Transverse colon (tissue), 4 donors: ENCODE measurements around the gene MAGI2.

Source experiments
- EP300 ChIP-seq: sonication (generic); formaldehyde crosslinking; IDR thresholded peaks from one replicate; pipeline ENCODE4 v1.6.1; 2017; ENCODE audit warnings: antibody characterized with exemption, low read depth
- POLR2AphosphoS5 ChIP-seq, 3 donors: sonication (generic); formaldehyde crosslinking; IDR thresholded peaks; one replicate each; pipeline ENCODE4 v1.6.1; 2016; ENCODE audit warnings: antibody characterized with exemption in 3 of 3
- TF ChIP-seq, protein P1 (sequence below), 5 experiments: fragments of 200-600 bp in 3 of 5; fragments of 450-650 bp in 2 of 5; sonication (generic) in 3 of 5; IDR thresholded peaks; 1 replicate in 2 of 5; 2 replicates in 3 of 5; pipeline ENCODE4 v1.5.1; 2016 to 2017; ENCODE audit warnings: antibody characterized with exemption in 5 of 5, inconsistent platforms in 3 of 5, mild to moderate bottlenecking in 2 of 5, moderate library complexity in 1 of 5

DNA sequence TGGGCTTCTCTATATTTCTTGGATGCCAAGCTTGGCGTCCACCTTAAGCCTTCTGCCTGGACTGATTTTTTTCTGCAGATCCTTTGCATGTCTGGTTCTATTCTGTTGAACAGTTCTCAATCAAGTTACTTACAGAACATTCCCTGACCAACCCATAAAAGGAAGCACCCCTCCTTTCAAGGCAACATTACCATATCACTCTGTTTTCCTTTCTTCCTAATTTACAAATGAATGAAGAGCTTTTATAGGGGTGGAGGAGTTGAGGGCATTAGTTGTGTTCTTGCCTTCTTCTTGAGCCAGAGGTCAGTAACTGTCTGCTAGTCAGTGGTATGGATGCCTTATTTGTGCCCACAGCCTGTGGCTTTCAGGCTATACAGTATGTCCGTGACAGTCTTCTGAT, 1293.9 kb downstream of the MAGI2 start:
- TF ChIP-seq POLR2AphosphoS5 (IDR thresholded peaks at IDR 0.05) = no peak
- TF ChIP-seq EP300 = no peak
- TF ChIP-seq, protein P1, sequence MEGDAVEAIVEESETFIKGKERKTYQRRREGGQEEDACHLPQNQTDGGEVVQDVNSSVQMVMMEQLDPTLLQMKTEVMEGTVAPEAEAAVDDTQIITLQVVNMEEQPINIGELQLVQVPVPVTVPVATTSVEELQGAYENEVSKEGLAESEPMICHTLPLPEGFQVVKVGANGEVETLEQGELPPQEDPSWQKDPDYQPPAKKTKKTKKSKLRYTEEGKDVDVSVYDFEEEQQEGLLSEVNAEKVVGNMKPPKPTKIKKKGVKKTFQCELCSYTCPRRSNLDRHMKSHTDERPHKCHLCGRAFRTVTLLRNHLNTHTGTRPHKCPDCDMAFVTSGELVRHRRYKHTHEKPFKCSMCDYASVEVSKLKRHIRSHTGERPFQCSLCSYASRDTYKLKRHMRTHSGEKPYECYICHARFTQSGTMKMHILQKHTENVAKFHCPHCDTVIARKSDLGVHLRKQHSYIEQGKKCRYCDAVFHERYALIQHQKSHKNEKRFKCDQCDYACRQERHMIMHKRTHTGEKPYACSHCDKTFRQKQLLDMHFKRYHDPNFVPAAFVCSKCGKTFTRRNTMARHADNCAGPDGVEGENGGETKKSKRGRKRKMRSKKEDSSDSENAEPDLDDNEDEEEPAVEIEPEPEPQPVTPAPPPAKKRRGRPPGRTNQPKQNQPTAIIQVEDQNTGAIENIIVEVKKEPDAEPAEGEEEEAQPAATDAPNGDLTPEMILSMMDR (IDR thresholded peaks at IDR 0.05) = no peak
